ENCODE results near the gene PGS1.
A peak's percentile ranks its signal among the peaks of the same experiment; 100 is the strongest.

PGS1 gene

DNA sequence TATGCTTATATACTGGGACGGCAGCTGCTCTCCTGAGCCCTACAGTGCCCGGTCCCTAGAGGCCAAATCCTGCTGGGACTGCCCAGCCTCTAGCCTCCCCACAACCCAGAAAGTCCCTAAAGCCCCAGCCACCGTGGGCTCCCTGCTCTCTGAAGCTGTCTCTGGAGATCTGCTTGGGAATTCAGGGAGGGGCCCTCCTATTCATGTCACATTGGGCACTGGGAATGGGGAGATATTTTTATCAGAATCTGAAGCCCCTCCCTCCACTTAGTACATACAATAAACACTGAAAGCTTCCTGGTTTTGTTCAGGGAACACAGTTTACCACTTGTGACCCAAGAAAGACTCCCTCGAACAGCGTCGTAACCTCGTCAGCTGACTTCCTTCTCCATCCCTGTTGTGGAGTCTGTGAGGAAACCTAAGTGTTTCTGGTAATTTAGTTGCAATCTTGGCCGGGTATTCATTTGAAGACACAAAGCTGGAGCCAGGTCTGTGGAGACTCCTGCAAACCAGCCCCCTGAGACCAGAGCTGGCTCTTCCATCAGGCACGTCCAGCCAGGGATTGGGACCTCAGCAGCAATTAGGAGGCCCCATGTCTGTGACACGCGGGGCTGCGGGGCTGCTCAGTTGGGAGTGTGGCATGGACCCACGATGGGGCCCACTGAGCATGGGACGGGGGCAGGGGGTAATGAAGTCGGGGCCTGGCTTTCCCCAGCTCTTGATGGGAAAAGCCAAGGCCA, 38.5 kb downstream of the PGS1 start:
- no peak for DNase-seq (ENCODE audit: low read depth)
- TF ChIP-seq, protein P1, sequence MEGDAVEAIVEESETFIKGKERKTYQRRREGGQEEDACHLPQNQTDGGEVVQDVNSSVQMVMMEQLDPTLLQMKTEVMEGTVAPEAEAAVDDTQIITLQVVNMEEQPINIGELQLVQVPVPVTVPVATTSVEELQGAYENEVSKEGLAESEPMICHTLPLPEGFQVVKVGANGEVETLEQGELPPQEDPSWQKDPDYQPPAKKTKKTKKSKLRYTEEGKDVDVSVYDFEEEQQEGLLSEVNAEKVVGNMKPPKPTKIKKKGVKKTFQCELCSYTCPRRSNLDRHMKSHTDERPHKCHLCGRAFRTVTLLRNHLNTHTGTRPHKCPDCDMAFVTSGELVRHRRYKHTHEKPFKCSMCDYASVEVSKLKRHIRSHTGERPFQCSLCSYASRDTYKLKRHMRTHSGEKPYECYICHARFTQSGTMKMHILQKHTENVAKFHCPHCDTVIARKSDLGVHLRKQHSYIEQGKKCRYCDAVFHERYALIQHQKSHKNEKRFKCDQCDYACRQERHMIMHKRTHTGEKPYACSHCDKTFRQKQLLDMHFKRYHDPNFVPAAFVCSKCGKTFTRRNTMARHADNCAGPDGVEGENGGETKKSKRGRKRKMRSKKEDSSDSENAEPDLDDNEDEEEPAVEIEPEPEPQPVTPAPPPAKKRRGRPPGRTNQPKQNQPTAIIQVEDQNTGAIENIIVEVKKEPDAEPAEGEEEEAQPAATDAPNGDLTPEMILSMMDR (IDR thresholded peaks at IDR 0.05; ENCODE audit: insufficient read depth, low read depth, low read length, missing control alignments), result no peak
- no peak overlapping the region for H3K4me3 ChIP-seq (ENCODE audit: low read length)

DNA sequence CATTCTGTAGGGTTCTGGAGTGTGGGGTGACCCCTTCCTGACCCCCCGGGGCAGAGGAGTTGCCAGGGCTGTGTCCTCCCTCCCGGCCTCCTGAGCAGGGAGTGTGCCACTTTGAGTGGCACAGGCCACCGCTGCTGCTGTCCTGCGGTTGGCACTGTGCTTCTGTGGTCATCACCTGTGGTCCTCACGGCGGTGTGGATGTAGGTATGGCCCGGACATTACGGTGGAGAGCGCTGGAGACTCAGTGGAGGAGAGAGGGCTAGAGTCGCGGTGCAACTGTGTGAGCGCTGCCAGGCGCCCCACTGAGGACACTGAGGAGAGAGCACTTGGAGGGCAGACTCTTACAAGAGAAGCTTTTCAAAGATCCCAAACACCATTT, 39.1 kb downstream of the PGS1 start:
- no peak for DNase-seq (ENCODE audit: low read depth)
- TF ChIP-seq, protein P1 (IDR thresholded peaks at IDR 0.05; ENCODE audit: insufficient read depth, low read depth, low read length, missing control alignments), result no peak
- no peak overlapping the region for H3K4me3 ChIP-seq (ENCODE audit: low read length)

DNA sequence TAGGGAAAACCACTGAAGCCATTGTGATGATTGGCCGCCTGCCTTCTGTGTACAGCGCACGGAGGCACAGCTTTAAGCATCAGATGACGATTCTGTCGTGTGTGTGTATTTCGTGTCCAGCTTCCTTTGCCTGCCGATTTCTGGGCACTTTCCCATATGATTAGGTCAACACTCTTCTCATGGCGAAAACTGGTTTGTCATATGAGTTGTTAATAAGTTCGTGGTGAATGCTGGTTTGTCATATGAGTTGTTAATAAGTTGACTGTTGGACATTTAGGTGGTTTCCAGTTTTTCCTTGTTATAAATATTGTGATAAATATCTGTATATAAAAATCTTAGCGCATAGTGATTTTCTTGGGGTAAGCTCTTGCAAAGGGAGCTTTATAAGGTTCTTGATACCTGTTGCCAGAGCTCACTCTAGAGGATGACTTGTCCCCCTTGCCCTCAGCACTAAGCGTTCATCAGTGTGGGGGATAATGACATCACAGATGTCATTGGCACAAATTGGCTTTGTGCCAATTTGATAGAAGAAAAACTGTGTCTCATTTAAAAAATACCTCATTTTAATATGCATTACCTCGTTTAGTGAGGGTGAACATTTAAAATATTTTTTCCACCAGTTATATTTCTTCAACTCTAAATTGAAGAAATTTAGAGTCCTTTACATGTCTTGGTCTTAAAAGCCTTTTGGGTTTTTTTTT, 40.0 kb downstream of the PGS1 start:
- DNase-seq (ENCODE audit: low read depth), result no peak
- TF ChIP-seq, protein P1 (IDR thresholded peaks at IDR 0.05; ENCODE audit: insufficient read depth, low read depth, low read length, missing control alignments), result no peak
- no peak overlapping the region for H3K4me3 ChIP-seq (ENCODE audit: low read length)

DNA sequence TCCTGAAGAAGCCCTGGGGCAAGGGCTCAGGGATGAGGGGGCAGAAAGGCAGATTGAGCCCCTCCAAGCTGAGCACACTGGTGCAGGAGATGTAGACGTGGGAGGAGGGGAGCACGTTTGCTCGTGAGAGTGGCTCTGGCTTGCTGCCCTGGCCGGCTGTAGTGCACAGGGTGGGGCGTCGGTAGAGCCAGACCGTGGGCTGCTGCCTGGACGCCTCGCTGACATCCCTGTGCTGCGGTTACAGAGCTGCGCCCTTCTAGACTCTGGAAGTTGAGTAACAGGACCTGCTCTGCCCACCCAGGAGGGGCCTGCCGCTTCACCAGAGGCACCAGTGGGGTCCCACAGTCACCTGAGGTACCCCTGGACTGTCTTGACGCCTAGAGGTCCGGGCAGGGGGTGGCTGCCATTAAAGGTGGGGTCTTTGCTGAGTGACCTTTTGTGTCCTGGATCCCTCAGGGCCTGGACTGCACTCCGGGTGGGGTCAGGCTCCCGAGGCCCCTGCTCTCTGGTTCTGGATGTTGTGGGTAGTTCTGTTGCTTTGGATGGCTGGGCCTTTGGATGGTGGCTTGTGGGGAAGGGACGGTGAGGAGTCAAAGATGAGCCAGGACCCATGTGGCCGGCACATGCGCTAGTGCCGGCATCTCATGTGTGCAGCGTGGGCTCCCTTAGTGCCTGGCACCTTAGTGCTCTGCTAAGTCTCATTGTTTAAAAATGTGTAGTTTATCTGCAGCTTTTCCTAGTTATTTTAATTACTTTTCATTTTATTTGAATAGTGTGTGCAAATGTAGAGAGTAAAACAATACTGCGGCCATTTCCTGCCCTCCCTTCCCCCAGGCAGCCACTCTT, 41.7 kb downstream of the PGS1 start:
- DNase-seq (ENCODE audit: low read depth), result no peak
- H3K4me3 ChIP-seq (ENCODE audit: low read length), result no peak overlapping the region
- TF ChIP-seq, protein P1 (IDR thresholded peaks at IDR 0.05; ENCODE audit: insufficient read depth, low read depth, low read length, missing control alignments), result no peak

DNA sequence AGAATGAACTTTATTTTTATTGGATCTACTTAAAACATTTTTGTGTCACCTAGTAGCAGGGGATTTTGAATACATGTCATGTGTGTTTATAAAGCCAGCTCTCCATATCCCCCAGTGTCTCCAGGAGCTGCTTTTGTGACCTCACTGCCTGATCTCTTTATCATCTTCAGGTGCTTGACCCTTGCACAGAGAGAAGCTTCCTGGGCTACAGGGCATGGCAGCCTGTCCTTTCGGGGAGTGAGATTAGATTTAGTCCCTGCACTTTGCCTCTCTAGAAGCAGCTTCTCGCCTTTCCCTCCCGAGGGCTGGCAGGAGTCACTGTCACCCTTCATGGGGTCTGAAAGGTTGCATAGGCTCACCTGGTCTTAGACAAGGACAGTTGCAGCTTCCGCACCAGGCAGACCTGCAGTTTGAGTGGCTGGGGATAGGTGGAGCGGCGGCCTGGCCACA, 42.7 kb downstream of the PGS1 start:
- DNase-seq (ENCODE audit: low read depth), result no peak
- TF ChIP-seq, protein P1 (IDR thresholded peaks at IDR 0.05; ENCODE audit: insufficient read depth, low read depth, low read length, missing control alignments), result no peak
- H3K4me3 ChIP-seq (ENCODE audit: low read length), result no peak overlapping the region

DNA sequence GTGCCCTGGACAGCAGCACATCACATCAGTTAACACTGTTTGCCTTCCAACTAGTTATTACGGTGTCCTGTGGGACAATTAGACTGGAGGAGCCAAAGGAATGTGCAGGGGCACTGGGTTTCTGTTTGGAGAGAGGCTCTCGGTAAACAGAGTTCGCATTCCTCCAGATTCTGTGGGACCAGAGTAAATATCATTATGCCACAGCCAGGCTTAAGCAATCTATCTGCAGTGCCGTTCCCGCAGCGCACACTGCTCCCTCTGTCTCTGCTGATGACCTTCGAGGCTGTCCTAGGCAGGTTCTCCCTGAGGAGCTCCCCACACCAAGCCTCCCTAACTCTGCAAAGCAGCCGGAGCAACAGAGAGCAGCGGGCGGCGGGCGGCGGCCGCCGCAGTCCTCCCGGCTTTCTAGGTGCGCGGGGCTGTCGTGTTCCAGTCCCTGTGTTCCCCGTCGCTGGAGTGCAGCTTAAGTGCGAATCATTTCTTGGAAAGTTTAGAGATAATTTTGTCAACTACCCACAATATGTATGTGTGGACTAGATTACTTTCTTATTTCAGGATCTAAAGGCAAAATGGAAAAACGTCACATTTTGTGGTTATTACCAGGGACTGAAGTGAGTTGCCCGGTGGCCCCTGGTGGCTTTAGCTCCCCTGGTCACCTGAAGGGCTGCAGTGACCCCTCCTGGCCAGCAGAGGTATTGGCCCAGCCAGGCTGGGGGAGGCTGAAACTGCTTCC, 43.3 kb downstream of the PGS1 start:
- H3K4me3 ChIP-seq (ENCODE audit: low read length), result no peak overlapping the region
- peak; percentile 69 for DNase-seq (ENCODE audit: low read depth)
- TF ChIP-seq, protein P1 (IDR thresholded peaks at IDR 0.05; ENCODE audit: insufficient read depth, low read depth, low read length, missing control alignments), result peak; percentile 99
